Measurements from ENCODE around the gene FRMPD1.
A peak's percentile ranks its signal among the peaks of the same experiment; 100 is the strongest.
"Not testable (repeated sequence)": the region's sequence is repeated elsewhere in the genome, so short reads cannot be mapped to it uniquely, and the experiment has no call there.

FRMPD1 gene

GRCh38 chr9:37740631-37741328 lies 90.0 kb downstream of the FRMPD1 start:
- no peaks in the 10 kb centered on the region for H3K9me3 ChIP-seq (ENCODE audit: control insufficient read depth, low read length)
- DNase-seq (ENCODE audit: low read depth): no peak
- H3K27me3 ChIP-seq (replicated peaks; ENCODE audit: control insufficient read depth, insufficient read depth, low read length): no peaks in the 10 kb centered on the region
- H3K4me1 ChIP-seq (ENCODE audit: control insufficient read depth, insufficient read depth, low read length): no peaks in the 10 kb centered on the region
- no peaks in the 10 kb centered on the region for H3K36me3 ChIP-seq (ENCODE audit: control insufficient read depth, insufficient read depth, low read length, severe bottlenecking)
- H3K9ac ChIP-seq (ENCODE audit: low read length): no peak overlapping the region
- H3K4me3 ChIP-seq (ENCODE audit: low read length): no peak overlapping the region

GRCh38 chr9:37745970-37746369 lies 95.2 kb downstream of the FRMPD1 start:
- H3K4me3 ChIP-seq (ENCODE audit: low read length): no peak overlapping the region
- H3K9me3 ChIP-seq (ENCODE audit: control insufficient read depth, low read length): no peaks in the 10 kb centered on the region
- DNase-seq (ENCODE audit: low read depth): no peak
- H3K9ac ChIP-seq (ENCODE audit: low read length): no peak overlapping the region
- no peaks in the 10 kb centered on the region for H3K4me1 ChIP-seq (ENCODE audit: control insufficient read depth, insufficient read depth, low read length)
- no peaks in the 10 kb centered on the region for H3K27me3 ChIP-seq (replicated peaks; ENCODE audit: control insufficient read depth, insufficient read depth, low read length)
- no peaks in the 10 kb centered on the region for H3K36me3 ChIP-seq (ENCODE audit: control insufficient read depth, insufficient read depth, low read length, severe bottlenecking)

DNA sequence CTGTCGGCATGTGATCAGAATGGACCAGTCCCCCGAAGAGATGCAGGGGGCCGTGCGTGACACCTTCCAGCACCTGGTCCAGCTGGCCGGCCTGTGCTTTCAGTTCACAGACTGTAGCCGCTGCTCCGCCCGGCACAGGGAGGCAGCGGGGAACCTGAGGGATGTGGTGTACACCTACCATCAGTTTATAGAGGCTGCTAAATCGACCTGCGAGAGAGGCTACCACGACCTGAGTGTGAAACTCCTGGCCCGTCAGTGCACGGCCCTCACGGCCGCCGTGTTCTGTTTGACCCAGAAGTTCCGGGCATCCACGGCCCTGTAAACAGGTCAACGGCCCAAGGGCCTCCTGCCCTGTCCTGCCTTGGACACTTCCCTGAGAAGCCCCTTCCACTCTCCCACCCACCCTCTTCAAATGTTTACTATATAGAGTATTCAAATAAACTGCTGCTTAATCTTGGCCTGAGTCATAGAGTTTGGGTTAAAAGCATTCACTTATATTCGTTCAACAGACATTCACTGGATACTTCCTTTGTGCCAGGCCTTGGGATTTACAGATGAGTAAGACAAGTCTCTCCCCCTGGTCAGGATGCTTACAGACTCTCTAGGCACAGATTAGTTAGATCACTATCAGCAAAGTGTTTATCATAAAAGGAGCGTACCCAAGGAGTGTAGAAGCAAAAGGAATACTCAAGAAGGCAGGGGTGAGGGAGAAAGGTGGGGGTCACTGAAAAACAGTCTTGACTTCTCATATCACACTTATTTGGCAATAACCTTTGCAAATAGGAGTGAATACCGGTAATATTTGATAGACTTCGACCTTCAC lies 95.9 kb downstream of the FRMPD1 start:
- H3K9me3 ChIP-seq (ENCODE audit: control insufficient read depth, low read length): no peaks in the 10 kb centered on the region
- peak; percentile 15 for DNase-seq (ENCODE audit: low read depth)
- H3K4me1 ChIP-seq (ENCODE audit: control insufficient read depth, insufficient read depth, low read length): no peaks in the 10 kb centered on the region
- no peak overlapping the region for H3K4me3 ChIP-seq (ENCODE audit: low read length)
- no peaks in the 10 kb centered on the region for H3K27me3 ChIP-seq (replicated peaks; ENCODE audit: control insufficient read depth, insufficient read depth, low read length)
- no peaks in the 10 kb centered on the region for H3K36me3 ChIP-seq (ENCODE audit: control insufficient read depth, insufficient read depth, low read length, severe bottlenecking)
- no peak overlapping the region for H3K9ac ChIP-seq (ENCODE audit: low read length)

DNA sequence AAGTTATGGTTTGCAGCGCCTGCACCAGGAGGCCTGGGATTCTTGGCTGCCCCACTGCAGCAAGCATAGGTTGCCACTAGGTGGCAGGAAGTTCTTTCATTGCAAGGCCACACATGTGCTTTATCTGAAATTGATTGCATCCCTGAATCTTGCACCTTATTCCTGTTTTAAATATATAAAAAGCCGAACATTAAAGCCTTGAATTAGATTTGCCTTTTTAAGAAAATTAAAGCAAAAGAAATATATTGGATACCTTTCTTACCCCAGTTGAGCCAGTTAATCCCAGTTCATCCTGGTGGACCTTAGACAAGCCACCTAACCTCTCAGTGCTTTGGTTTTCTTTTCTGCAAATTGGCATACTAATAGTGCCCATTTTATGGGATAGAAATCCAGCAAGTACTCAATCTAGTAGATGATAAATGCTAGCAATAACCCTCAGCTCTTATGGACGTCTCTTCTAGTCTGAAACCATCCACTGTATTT lies 96.6 kb downstream of the FRMPD1 start:
- peak; percentile 84 for DNase-seq (ENCODE audit: low read depth)
- Histone ChIP-seq H3K4me1 (ENCODE audit: control insufficient read depth, insufficient read depth, low read length) (no peaks in the 10 kb centered on the region), H3K36me3 (ENCODE audit: control insufficient read depth, insufficient read depth, low read length, severe bottlenecking) (no peaks in the 10 kb centered on the region), H3K9ac (ENCODE audit: low read length) (no peak overlapping the region), H3K27me3 (replicated peaks; ENCODE audit: control insufficient read depth, insufficient read depth, low read length) (no peaks in the 10 kb centered on the region), H3K4me3 (ENCODE audit: low read length) (no peak overlapping the region), H3K9me3 (ENCODE audit: control insufficient read depth, low read length) (no peaks in the 10 kb centered on the region)

GRCh38 chr9:37749129-37749528 lies 98.4 kb downstream of the FRMPD1 start:
- H3K27me3 ChIP-seq (replicated peaks; ENCODE audit: control insufficient read depth, insufficient read depth, low read length): no peaks in the 10 kb centered on the region
- H3K36me3 ChIP-seq (ENCODE audit: control insufficient read depth, insufficient read depth, low read length, severe bottlenecking): no peaks in the 10 kb centered on the region
- H3K9ac ChIP-seq (ENCODE audit: low read length): no peak overlapping the region
- H3K9me3 ChIP-seq (ENCODE audit: control insufficient read depth, low read length): no peaks in the 10 kb centered on the region
- no peak for DNase-seq (ENCODE audit: low read depth)
- H3K4me1 ChIP-seq (ENCODE audit: control insufficient read depth, insufficient read depth, low read length): peaks cover 1% of the 10 kb centered on the region
- no peak overlapping the region for H3K4me3 ChIP-seq (ENCODE audit: low read length)

DNA sequence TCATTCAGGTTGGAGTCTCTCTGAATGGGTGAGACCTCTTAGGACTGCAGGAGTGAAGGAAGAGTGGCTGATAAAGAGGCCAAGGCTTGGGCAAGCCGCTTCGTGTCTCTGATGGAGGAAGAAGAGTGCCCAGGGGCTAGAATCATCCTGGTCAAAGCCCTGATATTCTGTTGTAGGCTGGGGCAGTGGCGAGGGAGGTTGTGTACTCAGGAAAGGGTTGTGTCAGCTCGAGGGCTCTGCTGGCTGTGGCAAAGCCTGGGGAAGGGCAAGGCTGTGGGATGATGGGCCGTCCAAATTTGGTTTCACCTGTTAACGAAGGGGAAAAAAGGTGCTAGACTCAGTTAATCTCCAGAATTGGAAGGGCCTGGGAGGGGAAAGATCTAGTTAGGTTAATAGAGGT lies 100.4 kb downstream of the FRMPD1 start:
- Histone ChIP-seq H3K36me3 (ENCODE audit: control insufficient read depth, insufficient read depth, low read length, severe bottlenecking) (no peaks in the 10 kb centered on the region), H3K27me3 (replicated peaks; ENCODE audit: control insufficient read depth, insufficient read depth, low read length) (no peaks in the 10 kb centered on the region), H3K9me3 (ENCODE audit: control insufficient read depth, low read length) (no peaks in the 10 kb centered on the region), H3K4me1 (ENCODE audit: control insufficient read depth, insufficient read depth, low read length) (peaks cover 8% of the 10 kb centered on the region), H3K4me3 (ENCODE audit: low read length) (no peak overlapping the region), H3K9ac (ENCODE audit: low read length) (no peak overlapping the region)
- no peak for DNase-seq (ENCODE audit: low read depth)

DNA sequence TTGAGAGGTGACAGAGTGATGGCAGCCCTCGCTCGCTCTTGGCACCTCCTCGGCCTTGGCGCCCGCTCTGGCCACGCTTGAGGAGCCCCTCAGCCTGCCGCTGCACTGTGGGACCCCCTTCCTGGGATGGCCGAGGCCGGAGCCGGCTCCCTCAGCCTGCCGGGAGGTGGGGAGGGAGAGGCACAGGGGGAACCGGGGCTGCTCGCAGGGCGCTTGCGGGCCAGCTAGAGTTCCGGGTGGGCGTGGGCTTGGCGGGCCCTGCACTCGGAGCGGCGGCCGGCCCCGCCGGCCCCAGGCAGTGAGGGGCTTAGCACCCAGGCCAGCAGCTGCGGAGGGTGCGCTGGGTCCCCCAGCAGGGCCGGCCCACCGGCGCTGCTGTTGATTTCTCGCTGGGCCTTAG lies 101.0 kb downstream of the FRMPD1 start:
- H3K9ac ChIP-seq (ENCODE audit: low read length); H3K36me3 ChIP-seq (ENCODE audit: control insufficient read depth, insufficient read depth, low read length, severe bottlenecking); H3K27me3 ChIP-seq (replicated peaks; ENCODE audit: control insufficient read depth, insufficient read depth, low read length); H3K4me3 ChIP-seq (ENCODE audit: low read length); H3K9me3 ChIP-seq (ENCODE audit: control insufficient read depth, low read length); DNase-seq (ENCODE audit: low read depth); H3K4me1 ChIP-seq (ENCODE audit: control insufficient read depth, insufficient read depth, low read length): not testable (repeated sequence)

- H3K4me1 ChIP-seq (ENCODE audit: control insufficient read depth, insufficient read depth, low read length); H3K9ac ChIP-seq (ENCODE audit: low read length); H3K9me3 ChIP-seq (ENCODE audit: control insufficient read depth, low read length); H3K4me3 ChIP-seq (ENCODE audit: low read length); H3K27me3 ChIP-seq (replicated peaks; ENCODE audit: control insufficient read depth, insufficient read depth, low read length); H3K36me3 ChIP-seq (ENCODE audit: control insufficient read depth, insufficient read depth, low read length, severe bottlenecking); DNase-seq (ENCODE audit: low read depth): not testable (repeated sequence)
These were observed 101.4 kb downstream of the FRMPD1 start for GRCh38 chr9:37752112-37752511.

DNA sequence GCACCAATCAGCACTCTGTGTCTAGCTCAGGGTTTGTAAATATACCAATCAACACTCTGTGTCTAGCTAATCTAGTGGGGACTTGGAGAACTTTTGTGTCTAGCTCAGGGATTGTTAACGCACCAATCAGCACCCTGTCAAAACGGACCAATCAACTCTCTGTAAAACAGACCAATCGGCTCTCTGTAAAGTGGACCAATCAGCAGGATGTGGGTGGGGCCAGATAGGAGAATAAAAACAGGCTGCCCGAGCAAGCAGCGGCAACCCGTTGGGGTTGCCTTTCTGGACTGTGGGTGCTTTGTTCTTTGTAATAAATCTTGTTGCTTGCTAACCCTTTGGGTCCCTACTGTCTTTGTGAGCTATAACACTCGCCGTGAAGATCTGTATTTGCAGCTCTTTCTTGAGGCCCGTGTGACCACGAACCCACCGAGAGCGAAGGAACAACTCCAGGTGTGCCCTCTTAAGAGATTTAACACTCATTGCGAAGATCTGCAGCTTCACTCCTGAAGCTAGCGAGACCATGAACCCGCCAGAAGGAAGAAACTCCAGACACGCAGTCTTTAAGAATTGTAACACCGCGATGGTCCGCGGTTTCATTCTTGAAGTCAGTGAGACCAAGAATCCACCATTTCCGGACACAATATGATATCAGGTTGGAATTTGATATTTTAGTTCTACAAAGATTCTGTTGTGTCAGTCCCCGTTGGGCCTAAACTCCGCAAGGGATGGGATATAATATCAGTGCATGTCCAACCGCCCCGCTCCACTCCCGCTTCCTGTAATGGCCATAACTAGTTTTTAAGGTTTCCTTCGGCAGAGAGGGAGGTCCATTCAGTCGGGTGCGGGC lies 102.1 kb downstream of the FRMPD1 start:
- Histone ChIP-seq H3K9ac (ENCODE audit: low read length) (peak overlapping the region; percentile 93), H3K4me3 (ENCODE audit: low read length) (peak overlapping the region; percentile 95), H3K9me3 (ENCODE audit: control insufficient read depth, low read length) (no peaks in the 10 kb centered on the region), H3K4me1 (ENCODE audit: control insufficient read depth, insufficient read depth, low read length) (peaks cover 8% of the 10 kb centered on the region), H3K36me3 (ENCODE audit: control insufficient read depth, insufficient read depth, low read length, severe bottlenecking) (no peaks in the 10 kb centered on the region), H3K27me3 (replicated peaks; ENCODE audit: control insufficient read depth, insufficient read depth, low read length) (no peaks in the 10 kb centered on the region)
- DNase-seq (ENCODE audit: low read depth): no peak

DNA sequence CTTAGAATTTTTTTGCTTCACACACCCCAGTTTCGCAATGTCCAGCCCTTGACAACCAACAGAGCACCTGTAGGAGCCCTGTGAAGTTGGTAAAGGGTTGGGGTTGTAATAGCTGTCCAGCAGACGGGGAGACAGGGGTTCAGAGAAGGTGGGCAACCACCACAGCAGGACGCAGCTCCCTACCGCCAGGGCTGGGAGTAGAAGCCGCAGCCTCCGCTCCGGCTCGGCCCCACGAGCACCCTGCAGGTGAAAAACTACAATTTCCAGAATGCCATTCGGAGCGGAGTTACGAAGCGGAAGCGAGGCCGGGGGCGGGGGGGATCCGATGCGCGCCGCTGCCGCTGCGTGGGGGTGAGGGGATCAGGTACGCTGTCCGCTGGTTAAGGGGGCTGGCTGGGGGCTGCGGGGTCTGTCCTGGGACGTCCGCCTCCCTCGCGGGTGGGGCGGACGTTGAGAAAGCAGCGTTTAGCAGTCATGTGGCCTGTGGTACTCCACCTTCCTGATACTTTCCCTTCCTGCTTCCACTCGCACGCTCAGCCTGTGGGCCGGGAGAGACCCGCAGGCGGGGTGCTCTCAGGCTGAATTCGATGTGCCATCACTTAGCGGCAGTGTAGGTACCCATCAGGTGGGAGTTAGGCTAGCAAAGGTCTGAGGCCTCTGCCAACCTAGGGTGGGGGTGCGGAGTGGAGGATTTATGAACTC lies 102.9 kb downstream of the FRMPD1 start, which contains the start of gene TRMT10B:
TSS of gene TRMT10B (plus strand) at position 317 of the 702 bp plus-strand sequence. CDS start 8,127 bp downstream, outside the sequence.
- Histone ChIP-seq H3K9ac (ENCODE audit: low read length) (peak within 1 kb of the TSS; percentile 93), H3K4me3 (ENCODE audit: low read length) (peak within 1 kb of the TSS; percentile 95), H3K27me3 (replicated peaks; ENCODE audit: control insufficient read depth, insufficient read depth, low read length) (no peaks in the 10 kb centered on the region), H3K36me3 (ENCODE audit: control insufficient read depth, insufficient read depth, low read length, severe bottlenecking) (no peaks in the 10 kb centered on the region), H3K9me3 (ENCODE audit: control insufficient read depth, low read length) (no peaks in the 10 kb centered on the region), H3K4me1 (ENCODE audit: control insufficient read depth, insufficient read depth, low read length) (peaks cover 8% of the 10 kb centered on the region)
- peak; percentile 81 for DNase-seq (ENCODE audit: low read depth)

Measured in adipocyte (in vitro differentiated cells).